HUES48 (cell line): Measurements from ENCODE around the gene PITPNM1.
"Not testable (repeated sequence)": the region's sequence is repeated elsewhere in the genome, so short reads cannot be mapped to it uniquely, and the experiment has no call there.

ENCODE experiments used
- H3K27ac ChIP-seq: one replicate; pipeline ENCODE4 v1.7.0; 2013; ENCODE audit warnings: low read depth, low read length, inconsistent platforms
- H3K27me3 ChIP-seq: 2 replicates; pipeline ENCODE4 v1.6.1; 2013; ENCODE audit warnings: mild to moderate bottlenecking, low read length; ENCODE audit not compliant: control insufficient read depth, insufficient read depth
- H3K36me3 ChIP-seq: 2 replicates; pipeline ENCODE4 v1.6.1; 2013; ENCODE audit warnings: low read length; ENCODE audit not compliant: control insufficient read depth, insufficient read depth
- H3K4me1 ChIP-seq: 2 replicates; pipeline ENCODE4 v1.6.1; 2013; ENCODE audit warnings: mild to moderate bottlenecking, low read length; ENCODE audit not compliant: control insufficient read depth, insufficient read depth
- H3K4me3 ChIP-seq: 2 replicates; pipeline ENCODE4 v1.5.1; 2013; ENCODE audit warnings: mild to moderate bottlenecking, low read depth, low read length
- H3K9ac ChIP-seq: 2 replicates; pipeline ENCODE4 v1.6.1; 2013; ENCODE audit warnings: mild to moderate bottlenecking, low read depth, low read length, moderate library complexity
- H3K9me3 ChIP-seq: 2 replicates; pipeline ENCODE4 v1.6.1; 2013; ENCODE audit warnings: low read length; ENCODE audit not compliant: control insufficient read depth, insufficient read depth

The PITPNM1 gene

GRCh38 chr11:67523556-67524479, 18.7 kb upstream of the PITPNM1 start:
- no peak overlapping the region for H3K4me3 ChIP-seq
- no peak overlapping the region for H3K9ac ChIP-seq

DNA sequence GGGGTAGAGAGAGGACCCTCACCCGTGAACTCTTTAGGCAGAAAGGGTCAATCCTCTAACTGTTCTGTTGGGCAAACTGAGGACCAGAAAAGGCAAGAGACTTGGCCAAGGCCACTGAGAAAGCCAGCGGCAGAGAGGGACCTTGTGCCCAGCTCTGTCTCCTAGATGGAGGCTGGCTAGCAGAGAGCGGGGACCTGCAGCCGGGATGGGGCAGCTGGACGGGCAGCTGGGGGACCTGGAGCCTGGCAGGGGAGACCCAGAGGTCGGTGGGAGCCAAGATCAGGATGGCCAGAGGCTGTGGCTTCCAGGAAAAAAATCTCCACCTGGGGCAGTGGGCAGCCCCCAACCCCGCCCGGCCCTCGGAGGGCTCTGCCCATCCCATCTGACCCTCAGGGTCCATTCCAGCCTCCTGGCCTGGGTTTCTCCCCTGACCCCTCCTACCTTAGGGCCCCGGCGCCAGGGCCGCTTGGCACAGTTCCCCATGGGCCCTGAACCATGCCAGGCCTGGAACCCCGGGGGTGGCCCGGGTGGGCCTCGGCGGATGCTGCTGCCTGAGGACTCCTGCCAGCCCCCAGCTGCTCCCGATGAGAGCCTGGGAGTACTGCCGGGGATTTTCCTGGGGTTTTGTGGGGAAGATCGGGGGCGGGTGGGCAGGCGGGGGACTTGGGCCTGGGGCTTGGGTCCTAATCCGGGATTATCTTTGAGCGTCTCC, 17.8 kb upstream of the PITPNM1 start, which contains the start of gene CABP2:
Gene CABP2, minus strand, starts transcription at position 603 of the 712 bp plus-strand sequence. Its CDS starts 120 bp downstream, at position 483.
- Histone ChIP-seq H3K4me1 (no peaks in the 10 kb centered on the region), H3K9me3 (no peaks in the 10 kb centered on the region), H3K27me3 (no peaks in the 10 kb centered on the region), H3K9ac (no peak within 1 kb of the TSS), H3K4me3 (no peak within 1 kb of the TSS), H3K36me3 (no peaks in the 10 kb centered on the region), H3K27ac (no peak within 1 kb of the TSS)

More at GRCh38 chr11:67523556-67524479, 18.7 kb upstream of the PITPNM1 start:
- Histone ChIP-seq H3K36me3 (no peaks in the 10 kb centered on the region), H3K4me1 (no peaks in the 10 kb centered on the region), H3K9me3 (no peaks in the 10 kb centered on the region), H3K27me3 (no peaks in the 10 kb centered on the region), H3K27ac (no peak overlapping the region)

DNA sequence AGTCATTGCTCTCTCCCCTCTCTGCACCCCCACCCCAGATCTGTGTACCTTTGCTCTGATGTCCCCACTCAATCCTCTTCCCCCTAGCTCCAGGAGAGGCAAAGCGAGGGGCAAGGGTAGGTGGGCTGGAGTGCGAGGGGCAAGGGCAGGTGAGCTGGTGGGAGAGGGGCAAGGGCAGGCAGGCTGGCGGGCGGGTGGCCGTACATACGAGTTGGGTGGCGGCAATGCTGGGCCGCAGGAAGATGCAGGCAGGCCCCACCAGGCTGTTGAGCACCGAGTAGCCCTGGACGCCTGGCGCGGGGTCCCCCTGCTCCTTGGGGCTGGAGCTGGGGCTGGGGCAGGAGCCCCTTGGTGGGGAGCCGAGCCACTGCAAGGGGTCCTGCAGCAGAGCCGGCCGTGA, 17.2 kb upstream of the PITPNM1 start:
- Histone ChIP-seq H3K36me3 (no peaks in the 10 kb centered on the region), H3K27ac (no peak overlapping the region), H3K4me1 (no peaks in the 10 kb centered on the region), H3K9me3 (no peaks in the 10 kb centered on the region), H3K9ac (no peak overlapping the region), H3K4me3 (no peak overlapping the region), H3K27me3 (no peaks in the 10 kb centered on the region)

- Histone ChIP-seq H3K4me3 (no peak overlapping the region), H3K9me3 (no peaks in the 10 kb centered on the region), H3K4me1 (no peaks in the 10 kb centered on the region), H3K9ac (no peak overlapping the region), H3K27ac (no peak overlapping the region), H3K36me3 (no peaks in the 10 kb centered on the region), H3K27me3 (no peaks in the 10 kb centered on the region)
These were observed 16.8 kb upstream of the PITPNM1 start for GRCh38 chr11:67521924-67522323.

GRCh38 chr11:67520856-67521824, 16.0 kb upstream of the PITPNM1 start:
- Histone ChIP-seq H3K4me1 (no peaks in the 10 kb centered on the region), H3K4me3 (no peak overlapping the region), H3K27ac (no peak overlapping the region), H3K9ac (no peak overlapping the region), H3K36me3 (no peaks in the 10 kb centered on the region), H3K27me3 (no peaks in the 10 kb centered on the region), H3K9me3 (no peaks in the 10 kb centered on the region)

- no peaks in the 10 kb centered on the region for H3K4me1 ChIP-seq
- H3K27ac ChIP-seq = no peak overlapping the region
- H3K36me3 ChIP-seq = no peaks in the 10 kb centered on the region
- H3K4me3 ChIP-seq = no peak overlapping the region
- H3K9me3 ChIP-seq = no peaks in the 10 kb centered on the region
- H3K27me3 ChIP-seq = no peaks in the 10 kb centered on the region
- H3K9ac ChIP-seq = no peak overlapping the region
These were observed 14.6 kb upstream of the PITPNM1 start for GRCh38 chr11:67519726-67520125.

GRCh38 chr11:67517784-67518552, 12.8 kb upstream of the PITPNM1 start:
- no peak overlapping the region for H3K9ac ChIP-seq
- no peaks in the 10 kb centered on the region for H3K4me1 ChIP-seq
- no peaks in the 10 kb centered on the region for H3K9me3 ChIP-seq
- no peaks in the 10 kb centered on the region for H3K27me3 ChIP-seq
- no peaks in the 10 kb centered on the region for H3K36me3 ChIP-seq
- no peak overlapping the region for H3K4me3 ChIP-seq
- no peak overlapping the region for H3K27ac ChIP-seq

GRCh38 chr11:67516806-67517205, 11.6 kb upstream of the PITPNM1 start:
- Histone ChIP-seq H3K27ac (no peak overlapping the region), H3K9me3 (no peaks in the 10 kb centered on the region), H3K36me3 (no peaks in the 10 kb centered on the region), H3K4me3 (no peak overlapping the region), H3K4me1 (no peaks in the 10 kb centered on the region), H3K27me3 (no peaks in the 10 kb centered on the region), H3K9ac (no peak overlapping the region)

GRCh38 chr11:67514116-67514515, 9.0 kb upstream of the PITPNM1 start:
- Histone ChIP-seq H3K4me3 (no peak overlapping the region), H3K27me3 (no peaks in the 10 kb centered on the region), H3K4me1 (no peaks in the 10 kb centered on the region), H3K9me3 (no peaks in the 10 kb centered on the region), H3K9ac (no peak overlapping the region), H3K36me3 (no peaks in the 10 kb centered on the region), H3K27ac (no peak overlapping the region)

GRCh38 chr11:67511558-67511957, 6.4 kb upstream of the PITPNM1 start:
- H3K36me3 ChIP-seq, H3K27me3 ChIP-seq, H3K9ac ChIP-seq, H3K4me1 ChIP-seq, H3K4me3 ChIP-seq, H3K9me3 ChIP-seq, H3K27ac ChIP-seq: not testable (repeated sequence)
